ENCODE data around the gene ASCL5.
A peak's percentile ranks its signal among the peaks of the same experiment; 100 is the strongest.

The ASCL5 gene

GRCh38 chr1:201098992-201099677 lies 27.8 kb downstream of the ASCL5 start:
- H3K27me3 Mint-ChIP-seq (ENCODE audit: low read depth, poor library complexity): peaks cover 10% of the 10 kb centered on the region
- TF ChIP-seq CTCF (IDR thresholded peaks at IDR 0.05): no peak
- H3K4me1 Mint-ChIP-seq: peaks cover 63% of the 10 kb centered on the region
- no peak overlapping the region for H3K27ac Mint-ChIP-seq
- no peaks in the 10 kb centered on the region for H3K36me3 Mint-ChIP-seq (ENCODE audit: low read depth)
- no peaks in the 10 kb centered on the region for H3K9me3 Mint-ChIP-seq
- H3K4me3 Mint-ChIP-seq: no peak overlapping the region
- DNase-seq: no peak

- Mint-ChIP-seq H3K9me3 (no peaks in the 10 kb centered on the region), H3K36me3 (ENCODE audit: low read depth) (no peaks in the 10 kb centered on the region), H3K4me1 (peaks cover 62% of the 10 kb centered on the region), H3K4me3 (peak overlapping the region; percentile 6), H3K27me3 (ENCODE audit: low read depth, poor library complexity) (peaks cover 7% of the 10 kb centered on the region), H3K27ac (peak overlapping the region; percentile 30)
- DNase-seq: no peak
- no peak for TF ChIP-seq CTCF (IDR thresholded peaks at IDR 0.05)
Measured at GRCh38 chr1:201096977-201097856, 29.8 kb downstream of the ASCL5 start.

GRCh38 chr1:201096041-201096461 lies 30.9 kb downstream of the ASCL5 start:
- DNase-seq: no peak
- H3K9me3 Mint-ChIP-seq: no peaks in the 10 kb centered on the region
- no peak overlapping the region for H3K27ac Mint-ChIP-seq
- peaks cover 62% of the 10 kb centered on the region for H3K4me1 Mint-ChIP-seq
- H3K27me3 Mint-ChIP-seq (ENCODE audit: low read depth, poor library complexity): peaks cover 7% of the 10 kb centered on the region
- no peak overlapping the region for H3K4me3 Mint-ChIP-seq
- no peak for TF ChIP-seq CTCF (IDR thresholded peaks at IDR 0.05)
- H3K36me3 Mint-ChIP-seq (ENCODE audit: low read depth): no peaks in the 10 kb centered on the region

- no peaks in the 10 kb centered on the region for H3K9me3 Mint-ChIP-seq
- TF ChIP-seq CTCF (IDR thresholded peaks at IDR 0.05): no peak
- H3K27me3 Mint-ChIP-seq (ENCODE audit: low read depth, poor library complexity): peaks cover 7% of the 10 kb centered on the region
- H3K36me3 Mint-ChIP-seq (ENCODE audit: low read depth): no peaks in the 10 kb centered on the region
- H3K4me1 Mint-ChIP-seq: peaks cover 63% of the 10 kb centered on the region
- no peak overlapping the region for H3K27ac Mint-ChIP-seq
- no peak overlapping the region for H3K4me3 Mint-ChIP-seq
- DNase-seq: no peak
Measured at GRCh38 chr1:201095581-201095980, 31.4 kb downstream of the ASCL5 start.

- no peaks in the 10 kb centered on the region for H3K36me3 Mint-ChIP-seq (ENCODE audit: low read depth)
- H3K9me3 Mint-ChIP-seq: no peaks in the 10 kb centered on the region
- H3K27me3 Mint-ChIP-seq (ENCODE audit: low read depth, poor library complexity): peaks cover 7% of the 10 kb centered on the region
- DNase-seq: no peak
- H3K4me1 Mint-ChIP-seq: peaks cover 63% of the 10 kb centered on the region
- no peak for TF ChIP-seq CTCF (IDR thresholded peaks at IDR 0.05)
- no peak overlapping the region for H3K27ac Mint-ChIP-seq
- no peak overlapping the region for H3K4me3 Mint-ChIP-seq
Measured at GRCh38 chr1:201094832-201095231, 32.2 kb downstream of the ASCL5 start.
